Measurements from ENCODE around the gene OR4D6. TPM values are rescaled to one million over a fixed set of nuclear protein-coding genes. Genes with fewer than 3 reads are reported as not detected.
"Not testable (repeated sequence)": the region's sequence is repeated elsewhere in the genome, so short reads cannot be mapped to it uniquely, and the experiment has no call there.

OR4D6 gene
- polyA plus RNA-seq, 1 donor from 2014 or later = not detected

GRCh38 chr11:59445624-59446023 lies 11.1 kb upstream of the OR4D6 start:
- H3K9me3 ChIP-seq (ENCODE audit: low read length); H3K79me2 ChIP-seq (replicated peaks; ENCODE audit: insufficient read depth, low read length); H2AFZ ChIP-seq (ENCODE audit: low read depth, low read length); H3K9me2 ChIP-seq (ENCODE audit: insufficient read depth, low read length); H3K27me3 ChIP-seq (ENCODE audit: insufficient read depth, low read depth, low read length); H3F3A ChIP-seq (ENCODE audit: insufficient read depth, low read length, poor library complexity, severe bottlenecking); H4K20me1 ChIP-seq (ENCODE audit: insufficient read depth); H3K4me3 ChIP-seq (ENCODE audit: low read length); H3K9ac ChIP-seq (ENCODE audit: low read length); H3K4me2 ChIP-seq (ENCODE audit: low read length); H3K36me3 ChIP-seq (ENCODE audit: insufficient read depth, low read length); H3K27ac ChIP-seq (ENCODE audit: low read length): not testable (repeated sequence)

DNA sequence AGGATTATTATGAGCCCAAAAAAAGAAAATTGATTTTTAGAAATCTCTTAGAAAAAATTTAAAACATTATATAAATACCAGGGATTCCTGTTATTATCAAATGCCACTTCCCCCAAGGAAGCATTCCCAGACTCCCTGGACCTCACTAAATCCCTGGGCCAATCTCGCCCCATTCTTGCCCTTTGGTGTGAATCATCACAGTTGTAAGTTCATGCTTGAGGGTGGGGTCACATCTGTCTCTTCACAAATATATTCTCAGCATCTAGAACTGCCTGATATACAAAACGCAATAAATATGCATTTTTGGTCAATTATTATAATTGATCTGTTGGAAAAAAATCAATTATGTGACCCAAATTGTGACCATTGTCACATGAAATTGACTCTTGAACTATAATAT lies 8.3 kb upstream of the OR4D6 start:
- Histone ChIP-seq H3K36me3 (ENCODE audit: insufficient read depth, low read length) (no peaks in the 10 kb centered on the region), H2AFZ (ENCODE audit: low read depth, low read length) (no peak overlapping the region), H3K4me2 (ENCODE audit: low read length) (no peak overlapping the region), H3K27me3 (ENCODE audit: insufficient read depth, low read depth, low read length) (no peaks in the 10 kb centered on the region), H3K9ac (ENCODE audit: low read length) (no peak overlapping the region), H3K9me2 (ENCODE audit: insufficient read depth, low read length) (no peaks in the 10 kb centered on the region), H3F3A (ENCODE audit: insufficient read depth, low read length, poor library complexity, severe bottlenecking) (no peaks in the 10 kb centered on the region), H3K27ac (ENCODE audit: low read length) (no peak overlapping the region), H3K4me3 (ENCODE audit: low read length) (no peak overlapping the region), H4K20me1 (ENCODE audit: insufficient read depth) (no peaks in the 10 kb centered on the region), H3K79me2 (replicated peaks; ENCODE audit: insufficient read depth, low read length) (no peaks in the 10 kb centered on the region), H3K9me3 (ENCODE audit: low read length) (no peaks in the 10 kb centered on the region)
- TF ChIP-seq POLR2AphosphoS5 (IDR thresholded peaks at IDR 0.05) = no peak
- TF ChIP-seq REST (IDR thresholded peaks at IDR 0.05; ENCODE audit: borderline replicate concordance) = no peak
- no peak for TF ChIP-seq RAD21 (conservative IDR thresholded peaks at IDR 0.05)
- TF ChIP-seq CTCF (IDR thresholded peaks at IDR 0.05; ENCODE audit: poor library complexity, severe bottlenecking) = no peak
- TF ChIP-seq MXI1 (conservative IDR thresholded peaks at IDR 0.05; ENCODE audit: poor library complexity, severe bottlenecking) = no peak
- TF ChIP-seq EP300 (conservative IDR thresholded peaks at IDR 0.05; ENCODE audit: poor library complexity, severe bottlenecking) = no peak
- no peak for TF ChIP-seq TAF1 (IDR thresholded peaks at IDR 0.05; ENCODE audit: low read depth)
- no peak for TF ChIP-seq SMC3 (conservative IDR thresholded peaks at IDR 0.05; ENCODE audit: poor library complexity)
- no peak for TF ChIP-seq EZH2 (IDR thresholded peaks at IDR 0.05; ENCODE audit: borderline replicate concordance, insufficient read depth, low read length, poor library complexity, severe bottlenecking)

DNA sequence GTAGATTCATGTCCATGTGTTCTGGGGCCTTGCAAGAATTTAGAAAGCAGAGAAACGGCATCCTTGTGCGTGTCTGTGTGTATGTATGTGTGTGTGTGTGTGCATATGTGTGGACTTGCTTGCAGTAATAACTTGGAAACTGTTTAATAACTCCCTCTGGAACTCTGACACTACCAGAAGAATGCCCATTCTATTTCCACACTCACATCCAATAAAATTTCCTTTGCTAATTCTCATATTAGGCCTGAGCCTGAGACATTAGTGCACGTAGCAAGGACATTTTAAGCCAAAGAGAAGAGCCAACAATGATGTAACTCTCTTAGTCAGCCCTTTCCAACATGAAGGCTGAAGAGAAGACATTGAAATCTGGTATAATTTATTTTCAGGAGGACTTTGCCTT lies 3.2 kb downstream of the OR4D6 start:
- H3K36me3 ChIP-seq (ENCODE audit: insufficient read depth, low read length) = no peaks in the 10 kb centered on the region
- H3K4me3 ChIP-seq (ENCODE audit: low read length) = no peak overlapping the region
- H3K9me2 ChIP-seq (ENCODE audit: insufficient read depth, low read length) = no peaks in the 10 kb centered on the region
- H4K20me1 ChIP-seq (ENCODE audit: insufficient read depth) = no peaks in the 10 kb centered on the region
- no peaks in the 10 kb centered on the region for H3K79me2 ChIP-seq (replicated peaks; ENCODE audit: insufficient read depth, low read length)
- H3K27ac ChIP-seq (ENCODE audit: low read length) = no peak overlapping the region
- H3K27me3 ChIP-seq (ENCODE audit: insufficient read depth, low read depth, low read length) = no peaks in the 10 kb centered on the region
- H3F3A ChIP-seq (ENCODE audit: insufficient read depth, low read length, poor library complexity, severe bottlenecking) = no peaks in the 10 kb centered on the region
- H3K9me3 ChIP-seq (ENCODE audit: low read length) = no peaks in the 10 kb centered on the region
- no peak for TF ChIP-seq TAF1 (IDR thresholded peaks at IDR 0.05; ENCODE audit: low read depth)
- no peak for TF ChIP-seq EZH2 (IDR thresholded peaks at IDR 0.05; ENCODE audit: borderline replicate concordance, insufficient read depth, low read length, poor library complexity, severe bottlenecking)
- TF ChIP-seq SMC3 (conservative IDR thresholded peaks at IDR 0.05; ENCODE audit: poor library complexity) = no peak
- TF ChIP-seq POLR2AphosphoS5 (IDR thresholded peaks at IDR 0.05) = no peak
- no peak for TF ChIP-seq REST (IDR thresholded peaks at IDR 0.05; ENCODE audit: borderline replicate concordance)
- TF ChIP-seq MXI1 (conservative IDR thresholded peaks at IDR 0.05; ENCODE audit: poor library complexity, severe bottlenecking) = no peak
- TF ChIP-seq EP300 (conservative IDR thresholded peaks at IDR 0.05; ENCODE audit: poor library complexity, severe bottlenecking) = no peak
- H3K4me2 ChIP-seq (ENCODE audit: low read length) = no peak overlapping the region
- H3K9ac ChIP-seq (ENCODE audit: low read length) = no peak overlapping the region
- no peak overlapping the region for H2AFZ ChIP-seq (ENCODE audit: low read depth, low read length)
